Measurements from ENCODE around the gene POLD3. TPM values are rescaled to one million over a fixed set of nuclear protein-coding genes. Genes with fewer than 3 reads are reported as not detected.

The POLD3 gene
- total RNA-seq, 1 experiment from 2014 or later: 18.9 TPM

DNA sequence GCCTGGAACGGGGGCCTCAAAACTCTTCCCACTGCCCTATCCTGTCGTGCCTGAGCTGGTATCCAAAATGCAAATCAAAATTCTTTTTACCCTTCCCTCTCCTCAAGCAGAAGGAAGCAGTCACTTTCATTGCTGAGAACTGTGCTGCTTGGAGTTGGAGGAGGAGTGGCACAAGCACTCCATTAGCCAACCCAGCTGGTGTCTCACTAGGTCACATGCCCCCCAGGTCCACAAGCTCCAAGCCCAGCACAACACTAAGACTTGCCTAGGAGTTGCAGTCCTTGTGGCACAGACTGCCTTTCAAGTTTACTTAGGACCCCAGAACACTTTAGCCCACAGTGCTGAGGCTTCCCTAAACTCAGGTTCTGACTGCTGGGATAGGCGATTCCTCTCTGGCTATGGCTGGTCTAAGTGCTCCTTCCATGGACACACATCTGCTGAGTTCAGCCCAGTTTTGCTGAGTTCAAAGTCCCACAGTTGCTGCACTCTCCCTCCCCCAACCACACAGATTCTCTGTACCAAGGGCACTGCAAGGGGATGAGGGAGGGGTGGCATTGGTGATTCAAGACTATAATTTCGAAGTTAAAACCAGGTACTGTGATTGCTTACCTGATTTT lies 70.2 kb downstream of the POLD3 start:
- intact Hi-C loops (cut with micrococcal nuclease): no loop called here
- Histone ChIP-seq H3K36me3 (ENCODE audit: control insufficient read depth in 1 of 2, insufficient read depth in 2 of 2, low read length in 2 of 2) (no peaks in the 10 kb centered on the region), H3K4me3 (replicated peaks in 1 of 2; ENCODE audit: low read depth in 1 of 2, low read length in 2 of 2) (no peak overlapping the region), H3K4me2 (ENCODE audit: low read length) (no peak overlapping the region), H3K4me1 (ENCODE audit: control insufficient read depth in 1 of 2, insufficient read depth in 2 of 2, low read length in 2 of 2) (no peaks in the 10 kb centered on the region), H3K27ac (ENCODE audit: low read depth, low read length) (no peak overlapping the region), H3K27me3 (ENCODE audit: insufficient read depth, low read length) (no peaks in the 10 kb centered on the region), H3K9me3 (ENCODE audit: control insufficient read depth in 1 of 2, insufficient read depth in 1 of 2, low read depth in 1 of 2, low read length in 2 of 2) (no peaks in the 10 kb centered on the region), H2AFZ (ENCODE audit: low read depth, low read length, poor library complexity, severe bottlenecking) (no peak overlapping the region), H4K20me1 (ENCODE audit: insufficient read depth) (no peaks in the 10 kb centered on the region), H3K9me2 (ENCODE audit: insufficient read depth) (no peaks in the 10 kb centered on the region), H3K79me2 (ENCODE audit: insufficient read depth, low read length) (no peaks in the 10 kb centered on the region), H3K9ac (ENCODE audit: low read length) (no peak overlapping the region)
- TF ChIP-seq TCF7L2 (IDR thresholded peaks at IDR 0.05; ENCODE audit: borderline replicate concordance, extremely low read depth, insufficient read depth, insufficient read length) (no peak), RAD21 (IDR thresholded peaks at IDR 0.05; ENCODE audit: low read depth) (no peak), POLR2AphosphoS5 (IDR thresholded peaks at IDR 0.05; ENCODE audit: low read depth, low read length) (no peak), YY1 (IDR thresholded peaks at IDR 0.05; ENCODE audit: extremely low read depth, insufficient replicate concordance, low read depth, low read length) (no peak), SRF (IDR thresholded peaks at IDR 0.05; ENCODE audit: low read depth) (no peak), EZH2phosphoT487 (IDR thresholded peaks at IDR 0.05; ENCODE audit: borderline replicate concordance) (no peak), ELF1 (IDR thresholded peaks at IDR 0.05; ENCODE audit: borderline replicate concordance, low read depth) (no peak), CBX3 (IDR thresholded peaks at IDR 0.05; ENCODE audit: low read depth) (no peak), ZNF274 (IDR thresholded peaks at IDR 0.05; ENCODE audit: low read depth, low read length) (no peak), EZH2 (IDR thresholded peaks at IDR 0.05) (no peak), FOSL1 (IDR thresholded peaks at IDR 0.05; ENCODE audit: low read depth) (no peak), SP1 (IDR thresholded peaks at IDR 0.05; ENCODE audit: low read depth) (no peak), CEBPB (IDR thresholded peaks at IDR 0.05; ENCODE audit: low read depth) (no peak)
- TF ChIP-seq, protein P1, sequence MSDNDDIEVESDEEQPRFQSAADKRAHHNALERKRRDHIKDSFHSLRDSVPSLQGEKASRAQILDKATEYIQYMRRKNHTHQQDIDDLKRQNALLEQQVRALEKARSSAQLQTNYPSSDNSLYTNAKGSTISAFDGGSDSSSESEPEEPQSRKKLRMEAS (IDR thresholded peaks at IDR 0.05): no peak
- TF ChIP-seq, protein P2, sequence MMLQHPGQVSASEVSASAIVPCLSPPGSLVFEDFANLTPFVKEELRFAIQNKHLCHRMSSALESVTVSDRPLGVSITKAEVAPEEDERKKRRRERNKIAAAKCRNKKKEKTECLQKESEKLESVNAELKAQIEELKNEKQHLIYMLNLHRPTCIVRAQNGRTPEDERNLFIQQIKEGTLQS (IDR thresholded peaks at IDR 0.05): no peak
- ChIA-PET CTCF (no interaction called here), RAD21 (ENCODE audit: low non-redundant PET in 1 of 2, low total read pairs in 2 of 2, uncharacterized antibody in 2 of 2, unreplicated experiment in 2 of 2) (no interaction called here), POLR2A (no interaction called here)
- no peak for DNase-seq (ENCODE audit: low read depth, low spot score)
- no TSS peak for BruUV-seq (replicated peaks)
- no peak for ATAC-seq
